IMR-90 (cell line): ENCODE measurements around the gene ZCCHC17. TPM values are rescaled to one million over a fixed set of nuclear protein-coding genes. Genes with fewer than 3 reads are reported as not detected.

Source experiments
- ATAC-seq: fragments of 200-7000 bp; cut with Tn5 transposase; 2 replicates; pipeline ENCODE4 v1.9.1; 2020; ENCODE audit warnings: low read depth, mild to moderate bottlenecking, moderate library complexity
- BruUV-seq: library from RNA; stranded (reverse); fragments of 400-500 nt; replicated peaks from 2 replicates; lab custom pipeline; 2021; lab: Mats Ljungman, UMichigan
- CTCF ChIA-PET: fragments of 300-600 bp; formaldehyde crosslinking; extraction: SDS; loops from one replicate; lab custom pipeline; 2021; ENCODE audit warnings: antibody characterized with exemption; lab: Yijun Ruan, JAX
- POLR2A ChIA-PET: fragments of 300-600 bp; sonication (Branson Sonifier 250); formaldehyde crosslinking; loops from one replicate; lab custom pipeline; 2022; ENCODE audit warnings: antibody characterized with exemption; ENCODE audit not compliant: unreplicated experiment; lab: Charles Lee
- DNase-seq: peaks from one replicate; pipeline ENCODE4 v3.0.0; 2013
- H2AFZ ChIP-seq: replicated peaks from 2 replicates; pipeline ENCODE3; 2013; ENCODE audit warnings: low read length, mild to moderate bottlenecking; ENCODE audit not compliant: poor library complexity
- H2AK5ac ChIP-seq: 2 replicates; pipeline ENCODE4 v1.6.1; 2013; ENCODE audit warnings: low read depth, low read length, inconsistent platforms
- H2AK9ac ChIP-seq: replicated peaks from 2 replicates; pipeline ENCODE3; 2013; ENCODE audit warnings: mild to moderate bottlenecking, low read depth, low read length, moderate library complexity; ENCODE audit not compliant: poor library complexity
- H2BK120ac ChIP-seq: 2 replicates; pipeline ENCODE4 v1.6.1; 2013; ENCODE audit warnings: low read depth, low read length, inconsistent platforms
- H2BK15ac ChIP-seq: 3 replicates; pipeline ENCODE4 v1.6.1; 2013; ENCODE audit warnings: low read depth, low read length, inconsistent platforms
- H2BK20ac ChIP-seq: 2 replicates; pipeline ENCODE4 v1.6.1; 2013; ENCODE audit warnings: low read depth, mild to moderate bottlenecking, inconsistent platforms, low read length, moderate library complexity
- H2BK5ac ChIP-seq: 2 replicates; pipeline ENCODE4 v1.6.1; 2013; ENCODE audit warnings: mild to moderate bottlenecking, low read depth, low read length, inconsistent platforms; ENCODE audit not compliant: poor library complexity, severe bottlenecking
- H3K14ac ChIP-seq: replicated peaks from 2 replicates; pipeline ENCODE4 v1.6.1; 2013; ENCODE audit warnings: low read depth, low read length, inconsistent platforms
- H3K18ac ChIP-seq: 2 replicates; pipeline ENCODE4 v1.6.1; 2013; ENCODE audit warnings: low read depth, low read length, control low read depth
- H3K23ac ChIP-seq: 2 replicates; pipeline ENCODE4 v1.6.1; 2013; ENCODE audit warnings: low read depth, low read length, inconsistent platforms
- H3K27ac ChIP-seq: 2 replicates; pipeline ENCODE4 v1.5.1; 2013; ENCODE audit warnings: mild to moderate bottlenecking, control low read depth, low read length; ENCODE audit not compliant: insufficient read depth
- H3K27me3 ChIP-seq: 2 replicates; pipeline ENCODE4 v1.6.1; 2013; ENCODE audit warnings: low read length; ENCODE audit not compliant: control insufficient read depth, insufficient read depth
- H3K36me3 ChIP-seq: 2 replicates; pipeline ENCODE4 v1.6.1; 2013; ENCODE audit warnings: low read length, mixed read lengths; ENCODE audit not compliant: control insufficient read depth, insufficient read depth
- H3K4ac ChIP-seq: 2 replicates; pipeline ENCODE4 v1.6.1; 2013; ENCODE audit warnings: low read depth, low read length, inconsistent platforms
- H3K4me1 ChIP-seq: 2 replicates; pipeline ENCODE4 v1.6.1; 2013; ENCODE audit warnings: low read length, mixed read lengths; ENCODE audit not compliant: control insufficient read depth, insufficient read depth
- H3K4me2 ChIP-seq: 2 replicates; pipeline ENCODE4 v1.6.1; 2013; ENCODE audit warnings: low read depth, mild to moderate bottlenecking, control low read depth, low read length, moderate library complexity
- H3K4me3 ChIP-seq: 2 replicates; pipeline ENCODE4 v1.5.1; 2013; ENCODE audit warnings: low read depth, mild to moderate bottlenecking, control low read depth, low read length, moderate library complexity; ENCODE audit not compliant: insufficient read depth
- H3K56ac ChIP-seq: 2 replicates; pipeline ENCODE4 v1.6.1; 2013; ENCODE audit warnings: low read length, inconsistent platforms; ENCODE audit not compliant: insufficient read depth; ENCODE audit errors: extremely low read depth
- H3K79me1 ChIP-seq, 2 experiments: 2 replicates each; pipeline ENCODE4 v1.6.1; 2013; ENCODE audit warnings: low read length in 2 of 2, inconsistent platforms in 1 of 2, low read depth in 1 of 2
- H3K9ac ChIP-seq: 2 replicates; pipeline ENCODE4 v1.6.1; 2013; ENCODE audit warnings: low read depth, low read length, control low read depth
- H3K9me1 ChIP-seq: 2 replicates; pipeline ENCODE4 v1.6.1; 2013; ENCODE audit warnings: low read length, inconsistent platforms; ENCODE audit not compliant: insufficient read depth
- H3K9me3 ChIP-seq: 2 replicates; pipeline ENCODE4 v1.6.1; 2013; ENCODE audit warnings: low read length; ENCODE audit not compliant: control insufficient read depth, insufficient read depth
- H4K20me1 ChIP-seq: 2 replicates; pipeline ENCODE4 v1.6.1; 2013; ENCODE audit warnings: low read length, inconsistent platforms; ENCODE audit not compliant: insufficient read depth
- H4K5ac ChIP-seq: 2 replicates; pipeline ENCODE4 v1.6.1; 2013; ENCODE audit warnings: mild to moderate bottlenecking, low read depth, low read length, control low read depth
- H4K8ac ChIP-seq, 2 experiments: 2 replicates each; pipeline ENCODE4 v1.6.1; 2013; ENCODE audit warnings: low read depth in 2 of 2, low read length in 2 of 2, control low read depth in 1 of 2, inconsistent platforms in 1 of 2
- H4K91ac ChIP-seq: 2 replicates; pipeline ENCODE4 v1.6.1; 2013; ENCODE audit warnings: low read depth, low read length, inconsistent platforms; ENCODE audit not compliant: insufficient read depth
- BHLHE40 ChIP-seq: fragments of 150-350 bp; IDR thresholded peaks from 2 replicates; pipeline ENCODE4 v1.6.1; 2016; ENCODE audit warnings: mild to moderate bottlenecking, low read depth, low read length
- CEBPB ChIP-seq: IDR thresholded peaks from 2 replicates; pipeline ENCODE4 v1.6.1; 2012; ENCODE audit warnings: low read depth, low read length, improper control_type of control experiment
- FOS ChIP-seq: fragments of 150-350 bp; IDR thresholded peaks from 2 replicates; pipeline ENCODE4 v1.6.1; 2016; ENCODE audit warnings: low read depth, low read length
- RAD21 ChIP-seq: IDR thresholded peaks from 2 replicates; pipeline ENCODE4 v1.6.1; 2012; ENCODE audit warnings: low read length, improper control_type of control experiment
- RCOR1 ChIP-seq: IDR thresholded peaks from 2 replicates; pipeline ENCODE4 v1.6.1; 2012; ENCODE audit warnings: mild to moderate bottlenecking, low read length, improper control_type of control experiment; ENCODE audit not compliant: insufficient replicate concordance
- WGBS, 2 experiments: methylation state at CpG; one replicate each; pipeline versions ENCODE4 v1.1.5 to v1.1.7; 2013; ENCODE audit warnings: missing lambda C conversion rate in 2 of 2; ENCODE audit not compliant: insufficient read length in 1 of 2; ENCODE audit errors: extremely low coverage in 2 of 2; 5-methylcytosine and 5-hydroxymethylcytosine counted together
- dilution Hi-C: fragments of 300-500 bp; cut with HindIII; formaldehyde crosslinking; loops from one replicate; pipeline ENCODE4 v1.14.3; 2018; ENCODE audit warnings: low sequenced_read_pairs; ENCODE audit not compliant: unreplicated experiment
- in situ Hi-C: fragments of 300-500 bp; cut with MboI; formaldehyde crosslinking; loops from 3 replicates; pipeline ENCODE4 v1.14.3; 2019; ENCODE audit warnings: low sequenced_read_pairs, inconsistent platforms, mixed read lengths
- intact Hi-C: fragments of 100-400 bp; cut with micrococcal nuclease; formaldehyde crosslinking; loops from 2 replicates; pipeline ENCODE4 v1.10.0; 2022
- polyA plus RNA-seq, 3 experiments: library from polyadenylated mRNA; depleted of rRNA; stranded (reverse); fragments of >200 nt; gene quantifications; 2 replicates each; pipeline ENCODE4 v1.2.3, GENCODE V29; 2012; ENCODE audit warnings: low replicate concordance in 1 of 3
- total RNA-seq: library from RNA; depleted of rRNA; stranded (reverse); fragments of >200 nt; gene quantifications from 2 replicates; pipeline ENCODE4 v1.2.3, GENCODE V29; 2012

ZCCHC17 gene
- total and polyA plus RNA-seq, 2 of the 4 experiments (the other 2 are of a cell fraction), result 48.4 to 48.9 TPM

- in situ Hi-C loops (no loop called here), intact Hi-C loops (no loop called here), dilution Hi-C loops (no loop called here)
- H3K14ac ChIP-seq, result no peak overlapping the region
- ChIA-PET POLR2A (no interaction called here), CTCF (no interaction called here)
- no peak overlapping the region for H3K18ac ChIP-seq
- no peak overlapping the region for H3K4me3 ChIP-seq
- no peak overlapping the region for H2AFZ ChIP-seq
- H3K4me1 ChIP-seq, result no peaks in the 10 kb centered on the region
- H2BK120ac ChIP-seq, result no peak overlapping the region
- H3K79me1 ChIP-seq, result peaks cover 17 to 23% of the 10 kb centered on the region in 2 experiments
- peaks cover 36% of the 10 kb centered on the region for H3K36me3 ChIP-seq
- no peak overlapping the region for H2BK20ac ChIP-seq
- no peak overlapping the region for H2AK9ac ChIP-seq
- H4K8ac ChIP-seq, result no peak overlapping the region
- no peaks in the 10 kb centered on the region for H3K27me3 ChIP-seq
- H2BK5ac ChIP-seq, result no peak overlapping the region
- H4K20me1 ChIP-seq, result no peaks in the 10 kb centered on the region
- no peak for ATAC-seq
- H3K9ac ChIP-seq, result no peak overlapping the region
- H3K9me1 ChIP-seq, result no peaks in the 10 kb centered on the region
- H3K4me2 ChIP-seq, result no peak overlapping the region
- H3K27ac ChIP-seq, result no peak overlapping the region
- H2AK5ac ChIP-seq, result no peak overlapping the region
- no peak overlapping the region for H2BK15ac ChIP-seq
- H3K56ac ChIP-seq, result no peak overlapping the region
- H3K4ac ChIP-seq, result no peak overlapping the region
- no peak overlapping the region for H4K5ac ChIP-seq
- no CpG with 5 or more reads among the region's 4 CpGs for WGBS, 2 experiments
- no peak for TF ChIP-seq CEBPB
- TF ChIP-seq RCOR1, result no peak
- TF ChIP-seq BHLHE40, result no peak
- TF ChIP-seq FOS, result no peak
- TF ChIP-seq RAD21, result no peak
- H3K9me3 ChIP-seq, result no peaks in the 10 kb centered on the region
- H4K91ac ChIP-seq, result no peak overlapping the region
- H3K23ac ChIP-seq, result no peak overlapping the region
- BruUV-seq, result no TSS peak
- no peak for DNase-seq
These were observed 7.8 kb upstream of the ZCCHC17 start for GRCh38 chr1:31289021-31289420.
